ENCODE data around the gene SELPLG. TPM values are rescaled to one million over a fixed set of nuclear protein-coding genes. Genes with fewer than 3 reads are reported as not detected.
A peak's percentile ranks its signal among the peaks of the same experiment; 100 is the strongest.

The SELPLG gene, protein sequence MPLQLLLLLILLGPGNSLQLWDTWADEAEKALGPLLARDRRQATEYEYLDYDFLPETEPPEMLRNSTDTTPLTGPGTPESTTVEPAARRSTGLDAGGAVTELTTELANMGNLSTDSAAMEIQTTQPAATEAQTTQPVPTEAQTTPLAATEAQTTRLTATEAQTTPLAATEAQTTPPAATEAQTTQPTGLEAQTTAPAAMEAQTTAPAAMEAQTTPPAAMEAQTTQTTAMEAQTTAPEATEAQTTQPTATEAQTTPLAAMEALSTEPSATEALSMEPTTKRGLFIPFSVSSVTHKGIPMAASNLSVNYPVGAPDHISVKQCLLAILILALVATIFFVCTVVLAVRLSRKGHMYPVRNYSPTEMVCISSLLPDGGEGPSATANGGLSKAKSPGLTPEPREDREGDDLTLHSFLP
- total RNA-seq, result 10 to 100 TPM; 56.8 to 60.1 TPM

GRCh38 chr12:108633534-108634248, at the start of gene SELPLG:
Gene SELPLG, minus strand, starts transcription at chr12:108633894. Its CDS starts 9,587 bp downstream, at chr12:108624307.
- intact Hi-C loops (cut with micrococcal nuclease), result loop anchor here (1.0 to 10.0 kb wide), 8 partner anchors 17 to 1309 kb away; partner anchors contain the start of genes ALKBH2, ISCU, PRDM4 and UNG
- peaks cover 23% of the 10 kb centered on the region for H3K36me3 Mint-ChIP-seq
- DNase-seq, result peak; percentile 93
- H3K27me3 Mint-ChIP-seq, result no peaks in the 10 kb centered on the region
- H3K4me1 Mint-ChIP-seq (ENCODE audit: low read depth), result peaks cover 51% of the 10 kb centered on the region
- peak within 1 kb of the TSS; percentile 97 for H3K27ac Mint-ChIP-seq
- ChIA-PET POLR2A (interaction anchor here (0.7 to 4.9 kb wide), 10 partner anchors 13 to 170 kb away, joined by 3 to 66 read pairs (median 10); partner anchors contain the start of genes ISCU and SART3), CTCF (interaction anchor here (0.9 to 15.0 kb wide), 11 partner anchors 15 to 478 kb away, joined by 3 to 207 read pairs (median 7); partner anchors contain the start of genes ALKBH2, ISCU and SART3)
- no peaks in the 10 kb centered on the region for H3K9me3 Mint-ChIP-seq
- peak within 1 kb of the TSS; percentile 97 for H3K4me3 Mint-ChIP-seq

- H3K27me3 Mint-ChIP-seq, result no peaks in the 10 kb centered on the region
- peaks cover 7% of the 10 kb centered on the region for H3K36me3 Mint-ChIP-seq
- POLR2A ChIA-PET, result no interaction called here
- peaks cover 18% of the 10 kb centered on the region for H3K4me1 Mint-ChIP-seq (ENCODE audit: low read depth)
- CTCF ChIA-PET, result interaction anchor here (1.2 to 2.3 kb wide), 2 partner anchors 10 to 17 kb away, joined by 6 to 7 read pairs; no protein-coding TSS in a partner anchor
- intact Hi-C loops (cut with micrococcal nuclease), result no loop called here
- no peak overlapping the region for H3K4me3 Mint-ChIP-seq
- DNase-seq, result no peak
- H3K27ac Mint-ChIP-seq, result no peak overlapping the region
- H3K9me3 Mint-ChIP-seq, result no peaks in the 10 kb centered on the region
Observed at GRCh38 chr12:108681317-108681716, 47.6 kb upstream of the SELPLG start.

GRCh38 chr12:108679106-108679681, 45.5 kb upstream of the SELPLG start:
- ChIA-PET POLR2A (no interaction called here), CTCF (interaction anchor here (1.2 to 1.4 kb wide), 2 partner anchors 14 to 205 kb away, joined by 4 read pairs; no protein-coding TSS in a partner anchor)
- H3K27ac Mint-ChIP-seq, result no peak overlapping the region
- H3K9me3 Mint-ChIP-seq, result no peaks in the 10 kb centered on the region
- intact Hi-C loops (cut with micrococcal nuclease), result no loop called here
- H3K4me1 Mint-ChIP-seq (ENCODE audit: low read depth), result peaks cover 8% of the 10 kb centered on the region
- no peaks in the 10 kb centered on the region for H3K27me3 Mint-ChIP-seq
- peaks cover 13% of the 10 kb centered on the region for H3K36me3 Mint-ChIP-seq
- H3K4me3 Mint-ChIP-seq, result no peak overlapping the region
- DNase-seq, result no peak

DNA sequence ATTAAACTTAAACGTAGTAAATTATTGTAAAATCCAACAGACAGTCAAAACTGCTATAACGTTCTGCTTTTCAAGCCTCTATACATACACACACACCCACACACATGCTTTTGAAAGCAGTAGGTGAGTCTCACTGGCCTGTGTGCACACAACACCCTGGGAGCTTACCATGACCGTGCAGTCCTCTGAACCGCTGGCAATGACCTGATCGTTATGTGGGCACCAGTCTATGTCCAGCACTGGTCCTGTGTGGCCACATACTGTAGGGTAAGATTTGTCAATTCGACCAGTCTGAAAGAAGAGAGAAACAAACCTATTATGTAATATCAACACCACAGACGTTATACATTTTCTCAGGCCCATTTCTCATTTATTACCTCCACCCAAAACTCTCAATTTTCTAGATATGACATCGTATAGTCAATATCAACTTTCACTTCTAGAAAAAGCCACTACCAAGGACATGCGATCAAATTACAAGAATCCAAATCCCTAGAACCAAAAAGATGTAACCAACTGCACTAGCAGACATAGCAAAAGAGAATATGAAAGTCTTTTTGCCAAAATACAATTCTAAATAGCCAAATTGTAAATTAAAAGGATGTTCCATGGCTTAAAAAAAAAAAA, 44.5 kb upstream of the SELPLG start:
- no peak overlapping the region for H3K4me3 Mint-ChIP-seq
- H3K4me1 Mint-ChIP-seq (ENCODE audit: low read depth), result peaks cover 8% of the 10 kb centered on the region

GRCh38 chr12:108677381-108677780, 43.7 kb upstream of the SELPLG start:
- Mint-ChIP-seq H3K9me3 (no peaks in the 10 kb centered on the region), H3K4me3 (no peak overlapping the region), H3K27ac (no peak overlapping the region), H3K4me1 (ENCODE audit: low read depth) (peaks cover 8% of the 10 kb centered on the region), H3K27me3 (no peaks in the 10 kb centered on the region), H3K36me3 (peaks cover 13% of the 10 kb centered on the region)
- intact Hi-C loops (cut with micrococcal nuclease), result no loop called here
- DNase-seq, result no peak
- ChIA-PET POLR2A (no interaction called here), CTCF (no interaction called here)

More for the DNA sequence above, 44.5 kb upstream of the SELPLG start:
- DNase-seq, result no peak
- H3K9me3 Mint-ChIP-seq, result no peaks in the 10 kb centered on the region
- intact Hi-C loops (cut with micrococcal nuclease), result no loop called here
- ChIA-PET POLR2A (no interaction called here), CTCF (interaction anchor here (1.2 kb wide), 1 partner anchor 13 kb away, joined by 4 read pairs; no protein-coding TSS in a partner anchor)
- peaks cover 13% of the 10 kb centered on the region for H3K36me3 Mint-ChIP-seq
- no peak overlapping the region for H3K27ac Mint-ChIP-seq
- H3K27me3 Mint-ChIP-seq, result no peaks in the 10 kb centered on the region

- no peaks in the 10 kb centered on the region for H3K9me3 Mint-ChIP-seq
- intact Hi-C loops (cut with micrococcal nuclease), result no loop called here
- CTCF ChIA-PET, result no interaction called here
- no peak overlapping the region for H3K27ac Mint-ChIP-seq
- H3K36me3 Mint-ChIP-seq, result peaks cover 13% of the 10 kb centered on the region
- H3K4me1 Mint-ChIP-seq (ENCODE audit: low read depth), result peaks cover 8% of the 10 kb centered on the region
- POLR2A ChIA-PET, result no interaction called here
- H3K27me3 Mint-ChIP-seq, result no peaks in the 10 kb centered on the region
- DNase-seq, result no peak
- no peak overlapping the region for H3K4me3 Mint-ChIP-seq
Observed at GRCh38 chr12:108676707-108677106, 43.0 kb upstream of the SELPLG start.

DNA sequence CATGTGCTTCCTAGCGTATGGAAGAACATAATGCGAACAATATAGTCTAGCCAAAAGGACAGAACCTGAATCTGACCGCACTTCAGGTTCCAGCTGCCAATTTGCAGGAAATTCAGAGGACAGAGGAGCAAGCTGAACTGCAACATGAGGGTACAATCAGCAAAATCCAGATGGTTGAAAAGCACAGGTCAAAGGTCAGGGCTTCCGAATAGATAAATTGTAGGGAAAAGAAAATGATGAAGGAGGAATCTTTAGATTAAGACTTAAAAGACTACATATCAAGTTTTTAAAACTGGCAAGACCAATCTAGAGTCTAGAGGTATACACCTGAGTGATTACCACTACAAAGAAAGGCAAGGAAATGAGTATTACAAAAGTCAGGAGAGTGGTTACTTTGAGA, 42.1 kb upstream of the SELPLG start:
- no peak overlapping the region for H3K27ac Mint-ChIP-seq
- CTCF ChIA-PET, result interaction anchor here (1.2 kb wide), 1 partner anchor 12 kb away, joined by 3 read pairs; no protein-coding TSS in a partner anchor
- H3K36me3 Mint-ChIP-seq, result peaks cover 13% of the 10 kb centered on the region
- no peak overlapping the region for H3K4me3 Mint-ChIP-seq
- peaks cover 5% of the 10 kb centered on the region for H3K4me1 Mint-ChIP-seq (ENCODE audit: low read depth)
- no peaks in the 10 kb centered on the region for H3K27me3 Mint-ChIP-seq
- no peak for DNase-seq
- intact Hi-C loops (cut with micrococcal nuclease), result no loop called here
- POLR2A ChIA-PET, result no interaction called here
- no peaks in the 10 kb centered on the region for H3K9me3 Mint-ChIP-seq

DNA sequence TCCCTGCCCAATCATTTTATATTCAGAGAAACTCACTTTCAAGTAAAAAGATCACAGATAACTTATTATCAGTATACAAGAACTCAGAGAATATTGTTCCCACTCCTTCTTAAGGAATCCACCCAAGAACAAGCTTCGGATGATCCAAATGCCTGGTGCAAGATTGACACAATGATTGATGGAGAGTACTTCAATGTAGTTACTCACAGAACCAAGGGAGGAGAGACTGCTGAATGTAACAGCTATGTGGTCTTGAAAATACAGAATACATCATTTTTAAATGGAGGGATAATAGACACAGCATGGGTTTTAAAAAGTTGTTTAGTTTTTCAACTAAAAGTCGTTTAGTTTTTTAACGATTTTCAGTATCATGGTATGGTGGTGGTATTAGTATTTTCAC, 38.4 kb upstream of the SELPLG start:
- ChIA-PET POLR2A (interaction anchor here (0.9 kb wide), 1 partner anchor 111 kb away, joined by 3 read pairs; no protein-coding TSS in a partner anchor), CTCF (interaction anchor here (1.3 kb wide), 1 partner anchor 54 kb away, joined by 3 read pairs; no protein-coding TSS in a partner anchor)
- no peak overlapping the region for H3K4me3 Mint-ChIP-seq
- DNase-seq, result no peak
- no peak overlapping the region for H3K27ac Mint-ChIP-seq
- no peaks in the 10 kb centered on the region for H3K9me3 Mint-ChIP-seq
- H3K36me3 Mint-ChIP-seq, result peaks cover 9% of the 10 kb centered on the region
- H3K27me3 Mint-ChIP-seq, result no peaks in the 10 kb centered on the region
- intact Hi-C loops (cut with micrococcal nuclease), result no loop called here
- H3K4me1 Mint-ChIP-seq (ENCODE audit: low read depth), result no peaks in the 10 kb centered on the region

GRCh38 chr12:108671110-108671509, 37.4 kb upstream of the SELPLG start:
- peaks cover 6% of the 10 kb centered on the region for H3K36me3 Mint-ChIP-seq
- no peak overlapping the region for H3K27ac Mint-ChIP-seq
- POLR2A ChIA-PET, result no interaction called here
- no peak overlapping the region for H3K4me3 Mint-ChIP-seq
- no peak for DNase-seq
- intact Hi-C loops (cut with micrococcal nuclease), result no loop called here
- H3K9me3 Mint-ChIP-seq, result no peaks in the 10 kb centered on the region
- H3K4me1 Mint-ChIP-seq (ENCODE audit: low read depth), result no peaks in the 10 kb centered on the region
- CTCF ChIA-PET, result interaction anchor here (1.3 to 10.3 kb wide), 2 partner anchors 53 to 133 kb away, joined by 3 to 322 read pairs; no protein-coding TSS in a partner anchor
- H3K27me3 Mint-ChIP-seq, result no peaks in the 10 kb centered on the region

DNA sequence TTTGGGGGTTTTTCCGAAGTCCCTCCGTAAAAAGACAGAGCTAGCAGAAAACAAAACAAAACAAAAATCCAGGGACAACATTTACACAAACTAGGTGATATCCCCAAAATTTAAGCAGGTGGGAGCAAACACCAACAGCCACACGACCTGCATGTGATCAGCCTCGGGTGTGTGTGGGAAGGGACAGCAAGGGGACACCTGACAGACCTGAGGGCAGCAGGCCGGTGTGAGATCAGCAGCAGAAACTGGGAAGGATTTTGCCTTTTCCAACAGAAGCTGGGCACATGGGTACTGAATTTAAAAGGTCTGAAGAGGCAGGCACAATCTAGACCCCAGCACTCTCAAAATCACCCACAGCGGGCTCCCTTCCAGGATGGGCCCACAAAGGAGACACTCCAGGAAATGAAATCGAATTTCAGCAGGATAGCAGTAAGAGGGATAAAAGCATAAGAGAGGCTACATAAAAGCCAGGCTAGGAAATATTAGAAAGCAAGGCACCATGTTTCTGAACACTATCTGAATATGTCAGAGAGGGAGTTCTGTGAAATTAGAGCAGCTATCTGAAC, 36.5 kb upstream of the SELPLG start:
- Mint-ChIP-seq H3K4me1 (ENCODE audit: low read depth) (peaks cover 2% of the 10 kb centered on the region), H3K36me3 (no peaks in the 10 kb centered on the region), H3K27me3 (no peaks in the 10 kb centered on the region), H3K27ac (no peak overlapping the region), H3K4me3 (no peak overlapping the region), H3K9me3 (no peaks in the 10 kb centered on the region)
- DNase-seq, result no peak
- intact Hi-C loops (cut with micrococcal nuclease), result no loop called here
- ChIA-PET POLR2A (no interaction called here), CTCF (interaction anchor here (10.3 kb wide), 1 partner anchor 134 kb away, joined by 322 read pairs; no protein-coding TSS in a partner anchor)

DNA sequence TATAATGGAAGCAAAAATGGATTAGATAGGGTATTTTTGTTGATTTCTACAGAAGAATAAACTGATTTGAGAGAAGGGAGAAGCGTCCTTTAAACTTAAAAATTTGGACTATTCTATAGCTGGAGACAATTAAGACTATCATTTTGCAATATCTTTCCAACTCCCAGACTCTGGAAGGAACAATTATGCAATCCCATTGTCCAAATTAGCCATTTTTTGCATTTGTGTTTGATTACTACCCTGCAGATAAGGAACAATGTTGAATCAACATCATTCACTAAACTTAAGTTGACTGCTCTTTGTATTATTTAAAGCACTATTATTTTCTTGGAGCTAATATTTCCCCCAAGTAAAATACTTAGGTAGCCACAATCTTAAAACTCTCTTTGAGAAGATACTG, 34.8 kb upstream of the SELPLG start:
- no peak for DNase-seq
- ChIA-PET POLR2A (no interaction called here), CTCF (interaction anchor here (1.1 to 10.3 kb wide), 4 partner anchors 18 to 135 kb away, joined by 3 to 322 read pairs (median 4); no protein-coding TSS in a partner anchor)
- Mint-ChIP-seq H3K36me3 (no peaks in the 10 kb centered on the region), H3K4me1 (ENCODE audit: low read depth) (peaks cover 16% of the 10 kb centered on the region), H3K27me3 (no peaks in the 10 kb centered on the region), H3K27ac (no peak overlapping the region), H3K4me3 (no peak overlapping the region), H3K9me3 (no peaks in the 10 kb centered on the region)
- intact Hi-C loops (cut with micrococcal nuclease), result loop anchor here (10.0 kb wide), 1 partner anchor 426 kb away; the partner anchor contains the start of genes ALKBH2 and UNG

Data from activated CD4-positive, alpha-beta memory T cell treated with anti-CD3 and anti-CD28 coated beads for 36 hours (primary cell).